ENCODE results near the gene MAMDC4.

- TF ChIP-seq CTCF (tag by site-specific recombination; IDR thresholded peaks at IDR 0.05) (no peak), ZNF449 (tag by site-specific recombination; IDR thresholded peaks at IDR 0.05) (no peak), ZNF274 (IDR thresholded peaks at IDR 0.05; ENCODE audit: low read length) (no peak), ZNF274 (tag by site-specific recombination; IDR thresholded peaks at IDR 0.05; ENCODE audit: borderline replicate concordance) (no peak), PBX3 (CRISPR knock-in tag; IDR thresholded peaks at IDR 0.05) (no peak)
Observed at GRCh38 chr9:136835162-136835931, 16.8 kb upstream of the MAMDC4 start.
